Activated naive CD4-positive, alpha-beta T cell treated with anti-CD3 and anti-CD28 coated beads, Interleukin-2, amount 50 U/mL, for 16 hours (primary cell): Measurements from ENCODE around the gene TMTC1.

Experiments used
- DNase-seq: peaks from one replicate; pipeline ENCODE4 v3.0.0-alpha.2; 2020

The TMTC1 gene

DNA sequence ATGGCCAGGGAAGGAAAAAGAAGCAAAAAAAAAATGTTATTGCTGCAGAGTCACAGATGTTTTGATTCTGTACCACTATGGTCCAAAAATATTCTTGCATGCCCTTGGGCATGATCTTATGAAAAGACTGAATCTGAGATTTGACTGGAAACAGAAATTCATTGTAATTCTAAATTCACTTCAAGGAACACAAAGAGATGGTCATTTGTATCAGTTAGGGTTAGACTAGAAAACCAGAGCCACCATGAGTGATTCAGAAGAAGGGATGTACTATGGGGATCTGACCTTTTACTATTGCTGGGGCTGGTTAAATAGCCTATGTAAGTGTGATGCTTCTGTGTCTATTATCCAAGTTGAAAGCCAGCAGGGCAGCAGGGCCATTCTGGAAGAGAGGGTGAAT, 5.2 kb downstream of the TMTC1 start:
- no peak for DNase-seq

DNA sequence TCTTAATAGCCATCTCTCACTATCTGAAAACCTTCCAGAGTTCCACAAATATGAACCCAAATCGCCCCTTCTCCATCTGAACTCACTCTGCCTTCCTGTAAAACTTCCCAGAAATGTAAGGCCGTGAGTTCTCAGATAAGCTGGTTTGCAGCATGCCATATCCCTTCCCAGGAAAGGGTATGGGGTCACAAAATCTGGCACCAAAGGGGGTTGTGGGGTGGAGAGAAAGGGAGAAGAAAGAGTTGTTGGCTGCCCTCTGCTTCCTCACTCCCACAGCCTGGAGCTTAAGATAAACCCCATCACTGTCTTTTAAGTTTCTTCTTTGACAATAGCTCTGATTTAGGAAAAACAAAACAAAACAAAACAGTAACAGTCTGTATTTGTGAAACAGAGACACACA, 10.7 kb downstream of the TMTC1 start:
- DNase-seq = no peak

DNA sequence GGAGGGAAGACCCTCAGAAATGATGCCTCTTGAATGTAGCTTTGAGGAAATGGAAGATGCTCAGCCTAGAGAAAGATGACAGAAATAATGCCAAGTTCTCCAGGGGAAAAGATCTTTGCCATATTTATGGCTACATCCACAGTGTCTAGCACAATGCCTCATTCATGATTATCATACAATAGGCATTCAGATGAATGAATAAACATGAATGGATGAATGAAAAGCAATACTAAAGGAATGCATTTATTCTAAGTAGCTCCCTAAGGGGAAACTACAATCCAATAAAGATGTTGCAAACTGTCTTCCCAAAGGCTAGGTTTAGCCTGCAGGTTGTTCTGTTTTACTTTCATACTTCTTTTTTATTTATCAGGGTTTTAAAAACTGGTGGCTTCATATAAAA, 12.0 kb downstream of the TMTC1 start:
- DNase-seq = no peak

DNA sequence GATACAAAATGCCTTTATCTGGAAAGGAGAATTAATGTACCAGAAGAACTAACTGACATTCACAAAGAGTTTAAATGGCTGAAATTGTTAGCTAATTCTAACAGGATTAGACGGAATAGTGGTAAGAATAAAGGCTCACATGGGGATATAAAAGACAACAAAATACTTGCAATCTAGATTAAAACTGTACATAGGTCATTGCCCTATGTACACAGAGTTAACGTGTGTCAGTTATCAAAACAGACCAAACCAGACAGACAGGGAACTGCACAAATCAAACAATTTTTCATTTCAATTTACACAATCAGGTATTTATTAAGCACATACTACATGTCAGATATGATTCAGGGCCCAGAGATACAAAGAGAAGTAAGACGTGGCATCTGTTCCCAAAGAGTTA, 12.6 kb downstream of the TMTC1 start:
- DNase-seq = no peak

DNA sequence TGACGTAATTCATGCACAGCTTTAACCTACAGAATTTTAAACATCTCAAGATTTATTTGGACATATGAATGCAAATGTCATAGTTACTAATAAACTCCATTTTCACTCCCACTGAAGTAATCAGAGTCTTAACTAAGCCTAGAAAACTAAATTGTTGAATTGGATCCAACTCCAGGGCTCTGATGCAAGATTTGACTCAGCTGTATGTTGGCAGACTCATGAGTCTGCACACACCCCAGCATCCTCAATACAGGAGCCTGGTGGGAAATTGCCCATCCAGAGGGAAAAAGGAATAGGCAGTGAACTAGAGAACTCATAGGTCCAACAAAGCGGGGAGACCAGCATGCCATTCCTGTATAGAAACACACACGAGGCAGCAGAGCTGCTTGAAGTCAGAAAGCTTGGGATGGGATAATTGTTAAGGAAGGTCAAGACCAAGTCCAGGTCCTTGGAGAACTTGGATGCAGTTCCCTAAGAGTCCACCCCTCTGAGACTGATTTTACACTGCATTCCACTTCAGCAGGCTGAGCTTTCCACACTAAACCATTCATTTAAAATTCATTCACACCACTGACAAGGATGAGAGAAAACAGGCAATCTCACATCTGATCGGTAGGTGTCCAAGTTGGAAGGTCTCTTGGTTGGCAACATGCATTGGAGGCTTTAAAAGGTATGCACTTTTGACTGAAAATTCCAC, 14.4 kb downstream of the TMTC1 start:
- DNase-seq = no peak

DNA sequence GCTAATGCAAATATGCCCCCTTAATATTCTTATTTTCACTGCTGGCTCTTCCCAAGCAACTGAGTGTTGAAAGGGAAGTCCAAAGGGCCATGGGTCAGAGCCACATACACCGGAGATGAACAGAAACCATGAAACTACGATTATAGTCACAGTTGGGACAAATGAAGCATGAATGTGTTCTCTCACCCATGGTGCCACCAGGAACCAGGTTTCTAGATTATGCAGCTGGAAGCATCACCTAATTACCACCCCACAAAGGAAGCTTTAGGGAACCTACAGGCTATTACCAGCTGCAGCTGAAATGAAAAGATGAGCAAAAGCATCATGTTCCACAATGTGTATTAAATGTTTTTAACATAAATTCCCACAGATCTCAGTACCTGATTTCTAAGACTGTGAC, 15.4 kb downstream of the TMTC1 start:
- DNase-seq = no peak

DNA sequence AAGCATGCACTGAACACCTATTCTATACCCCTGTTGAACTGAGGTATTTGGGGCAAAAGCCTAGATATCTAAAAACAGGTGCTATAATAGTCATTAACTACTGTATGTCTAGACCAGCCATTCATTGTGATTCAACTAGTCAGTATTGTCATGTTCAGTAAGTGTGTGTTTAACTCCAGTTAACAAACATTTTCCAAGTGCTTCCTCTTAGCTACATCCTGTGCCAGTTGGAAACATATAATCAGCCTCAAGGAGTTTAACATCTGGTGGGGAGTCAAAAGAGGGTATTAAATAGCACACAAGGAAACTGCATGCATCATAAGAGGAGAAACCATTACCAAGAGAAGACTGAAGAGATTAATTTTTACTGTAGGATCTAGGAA, 20.4 kb downstream of the TMTC1 start:
- no peak for DNase-seq

DNA sequence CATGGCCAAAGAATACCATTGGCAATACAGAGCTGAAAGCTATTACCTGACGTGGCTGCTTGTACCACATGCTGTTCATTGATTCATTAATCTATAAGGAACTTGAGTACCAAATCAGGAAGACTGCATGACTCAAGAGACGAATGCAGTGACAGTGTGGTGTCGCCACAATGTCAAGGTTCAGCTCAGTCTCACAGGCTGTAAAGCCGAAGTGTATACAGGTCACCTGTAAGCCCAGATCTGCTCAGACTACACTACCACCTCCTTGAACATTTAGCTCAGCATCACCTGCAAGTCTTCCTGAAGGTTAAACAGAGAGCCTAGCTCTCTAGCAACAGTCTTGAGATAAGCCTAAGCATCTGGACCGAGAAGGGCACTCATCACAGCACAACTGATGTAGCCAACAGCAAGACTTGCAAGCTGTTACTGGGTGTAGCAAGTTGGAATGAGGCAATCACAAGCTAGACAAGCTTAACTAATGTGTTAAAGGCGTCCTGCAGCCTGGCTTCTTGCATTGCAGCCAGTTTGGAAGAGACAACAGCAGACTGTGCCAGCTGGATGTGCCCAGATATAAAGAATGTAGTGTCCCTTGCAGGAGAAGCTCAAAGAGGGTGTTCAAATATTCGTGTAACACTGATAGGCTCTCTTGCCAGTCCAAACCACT, 21.0 kb downstream of the TMTC1 start:
- no peak for DNase-seq

DNA sequence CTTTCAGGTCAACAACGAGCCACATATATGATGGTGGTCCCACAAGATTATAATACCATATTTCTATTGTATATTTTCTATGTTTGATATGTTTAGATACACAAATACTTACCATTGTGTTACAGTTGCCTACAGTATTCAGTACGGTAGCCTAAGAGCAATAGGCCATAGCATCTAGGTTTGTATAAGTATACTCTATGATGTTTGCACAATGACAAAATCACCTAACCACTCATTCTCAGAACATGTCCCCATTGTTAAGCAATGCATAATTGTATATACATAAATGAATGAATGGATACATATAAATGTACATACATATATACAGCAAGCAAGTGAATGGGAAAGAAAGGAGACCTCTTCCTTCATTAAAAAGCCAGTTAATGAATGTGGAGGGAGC, 23.8 kb downstream of the TMTC1 start:
- DNase-seq = no peak

DNA sequence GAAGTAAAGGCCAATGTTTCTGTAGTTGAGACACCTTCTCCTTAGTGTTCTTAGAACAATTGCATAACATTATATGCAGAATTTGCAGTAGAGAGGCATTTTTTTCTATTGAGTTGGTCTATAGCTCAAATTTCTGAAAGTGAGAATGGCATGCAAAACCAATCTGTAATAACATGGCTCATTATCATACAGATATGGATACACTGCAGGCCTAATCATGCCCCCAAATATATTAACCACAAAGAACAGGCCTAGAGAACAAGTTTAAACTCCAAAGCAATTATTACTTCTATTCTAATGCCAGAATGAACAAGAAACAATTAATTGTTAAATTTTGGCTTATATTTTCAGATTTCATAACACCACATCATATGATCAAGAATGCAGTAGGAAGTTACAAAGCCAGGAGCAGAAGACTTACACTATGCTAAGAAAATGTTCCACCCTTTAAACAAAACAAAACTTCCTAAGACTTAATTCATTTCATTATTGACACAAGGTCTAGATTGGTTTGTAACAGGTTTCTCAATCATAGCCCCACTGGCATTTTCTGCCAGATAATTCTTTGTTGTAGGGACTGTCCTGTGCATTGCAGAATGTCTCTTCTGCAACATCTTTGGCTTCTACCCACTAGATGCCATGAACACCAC, 26.9 kb downstream of the TMTC1 start:
- no peak for DNase-seq

DNA sequence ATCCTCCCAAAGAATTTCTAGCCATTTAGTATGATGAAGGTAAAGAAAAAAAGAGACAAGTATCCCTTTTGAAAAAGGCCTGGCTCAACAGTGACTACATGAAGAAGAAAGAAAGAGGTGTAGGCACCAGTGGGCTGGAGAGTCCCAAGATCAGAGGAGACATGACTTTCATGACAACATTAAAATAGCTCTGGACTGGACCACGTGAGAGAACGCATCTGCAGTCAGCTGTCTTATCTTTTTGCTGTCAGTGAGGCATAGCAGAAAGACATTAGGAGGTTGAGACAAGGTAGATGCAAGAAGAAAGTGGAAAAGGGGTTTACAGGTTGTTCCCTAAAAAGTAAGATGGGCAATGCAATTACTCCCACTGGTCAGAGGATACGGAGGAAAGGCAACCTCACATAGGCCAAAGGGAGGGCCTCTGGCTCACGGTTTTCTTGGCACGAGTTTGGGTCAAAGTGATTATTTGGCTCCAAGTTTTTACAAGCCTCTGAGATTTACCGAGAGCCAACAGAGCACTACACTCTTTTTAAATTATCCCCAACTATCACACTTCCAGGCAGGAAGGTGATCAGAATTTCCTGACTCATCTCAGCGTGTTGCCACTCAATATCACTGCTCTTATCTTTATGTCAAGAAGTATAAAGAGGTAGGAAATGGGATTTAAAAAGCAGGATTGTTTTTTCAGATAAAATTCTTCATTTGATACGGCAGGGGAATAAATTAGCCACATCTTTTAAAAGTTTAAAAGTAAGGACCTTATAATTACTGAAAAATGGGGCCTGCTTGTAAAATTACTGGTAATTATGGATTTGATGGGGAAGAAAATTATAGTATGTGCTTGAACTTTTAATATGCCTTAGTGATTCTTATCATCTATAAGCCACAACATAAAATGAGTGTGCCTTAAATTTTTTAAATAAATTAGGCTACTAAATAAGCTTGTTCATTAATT, 29.2 kb downstream of the TMTC1 start:
- DNase-seq = no peak

DNA sequence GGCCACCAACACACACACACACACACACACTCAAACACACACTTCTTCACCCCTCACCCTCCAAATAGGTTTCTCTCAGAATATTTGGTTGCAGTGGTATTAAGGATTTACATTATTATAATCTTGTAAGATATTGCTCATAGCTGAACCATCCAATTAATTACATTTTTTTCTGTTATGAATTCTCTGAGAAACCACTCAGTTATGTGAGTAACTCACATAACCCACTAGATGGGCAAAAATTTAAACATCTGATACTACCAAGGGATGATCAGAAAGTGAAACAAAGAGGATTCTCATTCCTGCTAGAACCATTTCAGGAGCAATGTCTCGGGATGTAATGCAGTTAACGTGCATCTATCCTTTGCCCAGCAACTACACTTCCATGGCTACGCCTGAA, 31.6 kb downstream of the TMTC1 start:
- DNase-seq = no peak

DNA sequence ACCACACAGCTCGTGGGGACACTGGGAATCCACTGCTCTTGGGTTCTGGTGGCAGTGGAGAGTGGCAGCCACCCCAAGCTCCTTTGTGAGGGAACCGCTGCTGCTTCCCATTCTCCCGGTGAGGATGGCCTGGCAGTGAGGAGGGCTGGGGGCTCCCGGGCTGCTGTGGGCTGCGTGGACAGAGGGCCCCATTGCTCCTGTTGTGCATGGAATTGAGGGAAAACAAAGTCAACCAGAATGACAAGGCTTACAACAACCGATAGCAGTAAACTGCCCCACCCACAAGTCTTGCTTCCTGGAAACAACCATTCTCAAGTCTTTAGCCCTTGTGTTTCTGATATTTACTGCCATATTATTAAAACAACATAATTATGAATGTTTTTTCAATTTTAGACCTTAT, 32.1 kb downstream of the TMTC1 start:
- no peak for DNase-seq

DNA sequence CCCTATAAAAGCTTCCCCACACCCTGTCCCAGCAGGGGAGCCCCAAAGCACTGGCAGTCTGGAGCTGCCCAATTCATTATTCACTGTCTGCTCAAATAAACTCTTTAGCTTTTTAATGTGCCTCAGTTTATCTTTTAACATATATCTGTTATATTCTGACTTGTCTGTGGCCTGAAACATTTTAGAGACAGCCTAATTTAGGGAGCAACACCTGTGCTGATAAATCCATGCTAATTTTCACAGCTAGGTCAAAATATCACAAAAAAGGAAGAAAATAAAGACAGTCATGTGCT, 32.9 kb downstream of the TMTC1 start:
- no peak for DNase-seq

DNA sequence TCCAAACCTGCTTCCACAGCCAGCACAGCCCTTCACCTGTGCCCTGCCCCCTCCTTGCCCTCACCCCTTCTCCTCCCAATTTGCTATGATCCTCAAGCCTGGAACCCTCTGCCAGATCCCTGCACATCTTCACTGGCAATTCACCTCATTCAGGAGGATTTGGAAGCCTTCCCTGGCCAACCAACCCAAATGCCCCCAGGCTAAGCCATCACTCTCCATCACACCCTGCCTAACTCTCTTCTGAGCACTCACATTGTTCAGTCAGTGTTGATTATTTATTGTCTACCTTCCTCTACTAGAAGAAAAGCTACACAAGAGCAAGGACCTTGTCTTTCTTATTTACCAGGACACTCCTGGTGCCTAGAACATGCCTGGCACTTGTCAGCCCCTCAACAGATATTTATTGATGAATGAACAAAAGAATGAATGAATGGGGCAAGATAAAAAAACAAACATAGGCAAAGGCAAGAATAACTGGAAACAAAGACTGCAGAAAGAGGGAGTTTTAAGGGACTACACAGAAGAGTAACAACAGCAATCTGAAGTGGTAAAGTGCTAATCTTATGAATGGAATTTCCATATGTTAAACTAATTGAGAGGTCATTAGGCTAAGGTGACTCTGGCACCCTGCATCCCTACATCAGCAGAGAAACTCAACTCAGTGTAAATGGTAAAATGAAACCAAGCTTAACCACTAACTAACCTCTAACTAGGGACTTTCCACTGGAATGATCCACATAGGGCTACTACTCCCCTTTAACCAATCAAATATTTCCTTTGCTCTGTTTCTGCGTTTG, 33.4 kb downstream of the TMTC1 start:
- no peak for DNase-seq

DNA sequence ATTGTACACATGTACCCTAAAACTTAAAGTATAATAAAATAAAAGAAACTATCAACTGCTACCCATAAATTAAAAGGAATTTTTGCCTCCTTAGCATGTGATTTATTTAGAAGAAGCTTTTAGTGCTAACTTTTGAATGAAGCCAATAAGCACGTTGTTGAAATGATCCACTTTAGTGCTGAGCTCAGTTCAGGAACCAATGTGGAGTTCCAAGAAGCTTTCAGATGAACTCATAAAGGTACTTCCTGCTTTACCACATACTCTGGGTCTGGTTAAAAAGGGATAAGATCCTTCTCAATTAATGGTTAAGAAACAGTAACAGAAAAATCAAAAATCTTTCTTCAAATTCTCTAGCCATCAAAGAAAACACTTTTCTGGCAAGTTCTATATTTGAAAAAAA, 39.4 kb downstream of the TMTC1 start:
- DNase-seq = no peak

DNA sequence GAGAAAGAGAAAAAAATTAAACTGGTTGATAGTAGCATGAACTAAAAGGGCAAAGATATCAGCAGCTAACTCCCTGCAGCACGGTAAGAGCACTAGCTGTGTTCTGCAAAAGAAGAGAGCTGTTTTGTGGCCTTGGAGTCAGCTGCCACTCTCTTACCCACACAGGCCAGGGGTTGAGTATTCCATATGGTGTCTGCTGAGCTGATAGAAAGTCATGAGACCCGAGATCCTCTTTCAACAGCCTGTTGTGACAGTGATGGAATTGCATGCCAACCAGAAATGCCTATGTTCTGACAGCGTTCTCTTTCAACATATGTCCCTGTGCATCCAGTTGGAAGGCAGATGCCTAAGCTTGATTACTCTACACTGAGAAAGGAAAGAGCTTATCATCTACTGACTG, 39.9 kb downstream of the TMTC1 start:
- DNase-seq = no peak

DNA sequence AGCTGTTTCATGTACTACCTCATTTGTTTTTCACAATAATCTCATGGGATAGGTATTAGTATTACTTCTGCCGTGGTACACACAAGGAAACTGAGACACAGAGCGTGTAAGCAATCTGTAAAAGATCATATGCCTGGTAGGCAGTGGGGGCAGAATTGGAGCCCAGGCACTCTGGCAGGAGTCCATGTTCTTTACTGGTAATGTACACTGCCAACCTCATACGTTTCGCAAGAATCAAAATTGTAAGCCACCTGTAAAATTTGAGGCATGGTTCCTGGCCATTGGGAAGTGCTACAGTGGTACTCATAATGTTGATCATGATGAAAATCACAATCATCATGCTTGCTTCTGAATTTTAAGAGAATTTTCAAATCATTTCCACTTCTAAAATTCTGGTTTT, 40.7 kb downstream of the TMTC1 start:
- no peak for DNase-seq

DNA sequence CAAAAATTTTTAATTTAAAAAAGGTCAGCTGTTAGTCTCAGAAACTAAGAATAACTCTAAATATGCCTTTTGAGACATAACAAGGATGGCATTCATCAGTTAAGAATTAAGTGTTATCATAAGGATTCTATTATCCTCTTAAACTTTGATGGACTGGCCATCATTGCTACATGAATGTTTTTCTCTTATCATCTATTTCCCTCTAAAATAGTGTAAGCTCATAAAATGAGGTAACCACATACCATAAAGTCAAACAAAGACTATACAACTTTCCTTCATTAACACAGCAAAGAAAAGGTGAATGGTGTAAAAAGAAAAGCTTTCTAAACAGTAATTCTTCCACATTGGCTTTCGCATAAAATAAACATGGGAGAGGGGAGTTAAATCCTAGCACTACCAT, 41.1 kb downstream of the TMTC1 start:
- DNase-seq = no peak

DNA sequence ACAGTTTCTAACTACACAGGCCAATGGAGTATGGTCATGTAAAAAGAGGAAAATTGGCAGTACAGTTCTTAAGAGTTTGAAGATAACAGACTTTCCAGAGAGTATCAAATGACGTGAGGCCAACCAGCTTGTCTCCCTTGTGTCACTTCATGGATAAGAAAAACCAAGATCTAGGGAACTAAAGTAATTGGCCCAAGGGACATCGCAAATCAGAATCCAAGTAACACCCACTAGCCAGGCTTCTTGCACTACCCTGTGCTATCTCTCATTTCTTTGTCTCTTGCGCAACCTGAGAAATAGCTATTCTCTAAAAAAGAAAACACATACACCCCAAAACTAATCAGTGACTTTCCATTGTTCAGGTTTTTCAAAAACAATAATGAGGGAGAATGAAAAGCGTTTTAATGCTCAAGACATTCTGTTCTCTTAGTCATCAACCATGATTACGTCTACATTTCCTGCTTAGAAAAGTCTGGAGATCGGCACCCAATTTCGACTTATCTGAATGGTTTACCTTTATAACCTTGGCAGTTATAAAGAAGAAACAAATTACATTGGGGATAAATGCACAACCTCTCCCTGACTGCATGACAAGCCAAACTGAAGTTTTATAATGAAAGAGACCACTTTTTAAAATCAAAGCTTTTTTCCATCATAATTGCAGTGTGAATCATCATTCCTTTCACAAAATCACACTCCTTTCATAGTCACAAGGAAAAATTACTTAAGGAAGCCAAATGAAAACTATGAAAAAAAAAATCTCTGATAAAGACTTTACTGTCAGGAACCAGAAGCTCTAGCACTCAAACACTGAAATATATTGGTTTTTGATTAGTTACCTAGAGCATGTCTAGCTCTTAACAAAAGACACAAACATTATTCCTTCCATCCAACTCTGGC, 42.1 kb downstream of the TMTC1 start:
- no peak for DNase-seq

DNA sequence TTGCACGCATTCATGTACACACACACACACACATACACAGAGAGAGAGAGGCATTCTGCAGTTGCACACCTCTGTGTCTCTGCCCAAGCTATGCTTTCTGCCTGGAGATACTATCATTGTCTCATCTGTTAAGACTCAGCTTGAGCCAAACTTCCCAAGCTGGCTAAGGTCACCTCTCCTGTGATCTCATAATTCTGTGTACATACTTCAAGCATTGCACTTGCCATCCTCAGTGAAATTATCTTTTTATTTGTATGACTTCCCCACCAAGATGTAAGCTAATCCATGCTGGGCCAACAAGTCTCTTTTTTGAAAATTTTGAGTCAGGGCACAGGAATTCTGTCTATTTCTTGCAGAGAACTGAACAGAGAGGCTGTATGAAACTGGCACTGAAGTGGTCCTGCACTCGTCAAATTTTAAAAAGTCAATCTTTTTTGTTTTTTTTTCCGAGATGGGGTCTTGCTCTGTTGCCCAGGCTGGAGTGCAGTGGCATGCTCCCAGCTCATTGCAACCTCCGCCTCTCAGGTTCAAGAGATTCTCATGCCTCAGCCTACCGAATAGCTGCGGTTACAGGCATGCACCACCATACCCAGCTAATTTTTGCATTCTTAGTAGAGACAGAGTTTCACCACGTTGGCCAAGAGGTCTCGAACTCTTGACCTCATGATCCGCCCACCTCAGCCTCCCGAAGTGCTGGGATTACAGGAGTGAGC, 44.3 kb downstream of the TMTC1 start:
- no peak for DNase-seq
